Stimulated activated CD4-positive, alpha-beta T cell treated with anti-CD3 and anti-CD28 coated beads, TNF-alpha, amount 100 ng/mL, for 24 hours (primary cell): Measurements from ENCODE around the gene PIP4K2C.
"Not testable (repeated sequence)": the region's sequence is repeated elsewhere in the genome, so short reads cannot be mapped to it uniquely, and the experiment has no call there.

Source experiments
- DNase-seq, 3 experiments: peaks; one replicate each; pipeline ENCODE4 v3.0.0-alpha.2; 2020; ENCODE audit warnings: low read depth in 3 of 3

Gene PIP4K2C

DNA sequence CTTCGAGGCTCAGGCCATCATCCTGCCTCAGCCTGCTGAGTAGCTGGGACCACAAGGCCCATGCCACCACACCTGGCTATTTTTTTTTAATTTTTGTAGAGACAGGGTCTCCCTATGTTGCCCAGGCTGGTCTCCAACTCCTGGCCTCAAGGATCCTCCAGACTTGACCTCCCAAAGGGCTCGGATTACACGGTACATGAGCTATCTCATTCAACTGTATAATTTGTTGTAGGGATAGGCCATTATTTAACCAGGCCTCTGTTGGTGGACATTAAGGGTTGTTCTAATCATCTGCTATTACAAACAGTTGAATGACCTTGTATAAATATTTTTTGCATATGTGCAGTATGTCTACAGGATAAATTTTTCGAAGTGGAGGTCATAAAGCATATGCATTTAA, 32.1 kb upstream of the PIP4K2C start:
- no peak for DNase-seq

DNA sequence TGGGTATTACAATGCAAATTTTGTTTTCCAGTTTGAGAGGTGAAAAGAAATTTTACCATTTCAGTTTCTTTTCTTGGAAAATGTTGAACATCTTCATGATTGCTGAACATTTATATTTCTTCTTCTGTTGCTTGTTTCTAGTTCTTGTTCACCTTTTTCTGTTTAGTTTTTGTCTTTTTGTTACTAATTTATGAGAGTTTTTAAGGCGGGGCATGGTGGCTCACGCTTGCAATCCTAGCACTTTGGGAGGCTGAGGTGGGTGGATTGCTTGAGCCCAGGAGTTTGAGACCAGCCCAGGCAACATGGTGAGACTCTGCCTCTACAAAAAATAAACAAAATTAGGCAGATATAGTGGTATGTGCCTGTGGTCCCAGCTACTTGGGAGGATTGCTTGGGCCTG, 30.5 kb upstream of the PIP4K2C start:
- DNase-seq: no peak

DNA sequence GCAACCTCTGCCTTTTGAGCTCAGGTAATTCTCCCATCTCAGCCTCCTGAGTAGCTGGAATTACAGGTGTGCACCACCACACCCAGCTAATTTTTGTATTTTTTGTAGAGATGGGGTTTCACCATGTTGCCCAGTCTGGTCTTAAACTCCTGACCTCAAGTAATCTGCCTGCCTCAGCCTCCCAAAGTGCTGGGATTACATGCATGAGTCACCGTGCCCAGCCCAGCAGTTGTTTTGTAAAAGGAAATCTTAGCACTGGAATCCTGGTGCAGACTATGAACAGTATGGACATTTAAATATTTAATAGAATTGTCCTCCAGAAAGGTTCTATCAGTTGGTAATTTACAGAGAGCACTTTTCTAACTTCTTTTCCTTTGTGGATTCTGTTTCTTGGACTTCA, 29.9 kb upstream of the PIP4K2C start:
- not testable (repeated sequence) for DNase-seq

DNA sequence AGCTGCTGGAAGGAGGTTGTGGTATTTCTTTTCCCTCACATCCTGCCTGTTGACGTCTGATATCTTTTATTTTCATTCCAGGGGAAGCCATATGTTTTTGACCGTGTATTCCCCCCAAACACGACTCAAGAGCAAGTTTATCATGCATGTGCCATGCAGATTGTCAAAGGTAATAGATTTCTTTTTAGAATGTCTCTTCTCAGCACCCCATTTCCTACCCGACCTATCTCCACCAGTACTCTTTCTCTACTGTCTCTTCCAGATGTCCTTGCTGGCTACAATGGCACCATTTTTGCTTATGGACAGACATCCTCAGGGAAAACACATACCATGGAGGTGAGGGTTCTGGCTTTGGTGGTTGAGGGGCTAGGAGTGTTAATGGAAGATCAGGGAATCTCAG, 27.6 kb upstream of the PIP4K2C start:
- no peak for DNase-seq

DNA sequence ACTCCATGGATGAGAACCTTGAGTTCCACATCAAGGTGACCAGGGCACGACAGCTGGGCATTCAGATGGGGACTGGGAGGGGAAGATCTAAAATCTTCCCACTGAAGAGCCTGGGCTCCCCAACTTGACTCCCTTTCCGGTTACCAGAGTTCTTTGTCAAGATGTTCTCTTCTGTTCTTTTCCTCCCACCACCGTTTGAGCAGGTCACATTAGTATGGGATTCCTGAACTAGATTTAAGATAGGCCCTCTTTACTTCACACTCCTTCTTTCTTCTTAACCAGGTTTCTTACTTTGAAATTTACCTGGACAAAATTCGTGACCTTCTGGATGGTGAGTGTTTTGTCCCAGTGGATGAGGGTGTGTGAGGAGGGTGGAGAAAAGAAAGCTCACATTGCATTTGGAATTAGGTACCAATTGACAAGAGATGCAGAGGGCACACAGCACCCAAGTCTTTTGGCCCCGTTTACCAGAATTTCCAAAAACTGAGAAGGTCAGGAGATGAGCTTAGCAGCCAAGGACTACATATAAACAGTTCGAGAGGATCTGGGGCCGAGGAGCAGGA, 26.7 kb upstream of the PIP4K2C start:
- no peak for DNase-seq

DNA sequence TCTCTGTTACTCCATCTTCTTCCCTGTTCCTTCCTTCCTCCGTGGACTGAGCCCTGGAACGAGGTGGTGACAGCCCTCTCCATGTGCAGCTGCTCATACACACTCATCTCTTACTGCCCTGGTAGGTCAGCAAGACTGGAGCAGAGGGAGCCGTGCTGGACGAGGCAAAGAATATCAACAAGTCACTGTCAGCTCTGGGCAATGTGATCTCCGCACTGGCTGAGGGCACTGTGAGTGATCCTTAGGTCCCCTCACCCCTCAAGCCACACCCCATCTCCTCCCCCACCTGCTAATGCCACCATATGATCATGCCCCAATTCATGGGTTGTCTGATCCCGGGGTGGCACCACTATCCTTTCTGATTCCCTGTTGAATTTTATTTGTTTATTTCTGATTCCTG, 22.2 kb upstream of the PIP4K2C start:
- no peak for DNase-seq

DNA sequence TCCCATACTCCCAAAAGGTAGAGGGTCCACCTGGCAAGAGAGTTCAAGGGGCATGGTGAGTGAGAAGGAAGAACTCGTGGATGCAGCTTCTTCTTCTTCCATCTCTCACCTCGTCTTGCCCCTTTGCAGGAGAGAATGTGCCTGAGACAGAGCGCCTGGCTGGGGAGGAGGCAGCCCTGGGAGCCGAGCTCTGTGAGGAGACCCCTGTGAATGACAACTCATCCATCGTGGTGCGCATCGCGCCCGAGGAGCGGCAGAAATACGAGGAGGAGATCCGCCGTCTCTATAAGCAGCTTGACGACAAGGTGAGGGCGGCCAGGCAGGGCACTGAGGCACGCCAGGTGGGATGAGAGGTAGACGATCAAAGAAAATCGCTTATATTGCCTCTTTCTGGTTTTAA, 21.1 kb upstream of the PIP4K2C start:
- DNase-seq: no peak

DNA sequence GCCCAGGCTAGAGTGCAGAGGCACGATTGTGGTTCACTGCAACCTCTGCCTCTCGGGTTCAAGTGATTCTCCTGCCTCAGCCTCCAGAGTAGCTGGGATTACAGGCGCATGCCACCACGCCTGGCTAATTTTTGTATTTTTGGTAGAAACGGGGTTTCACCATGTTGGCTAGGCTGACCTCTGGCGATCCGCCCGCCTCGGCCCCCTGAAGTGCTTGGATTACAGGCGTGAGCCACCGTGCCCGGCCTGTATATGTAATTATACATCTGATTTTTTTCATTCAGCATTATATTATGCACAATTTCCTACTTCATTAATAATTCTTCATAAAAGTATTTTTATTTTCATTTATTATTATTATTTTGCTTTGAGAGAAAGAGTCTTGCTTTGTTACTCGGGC, 20.6 kb upstream of the PIP4K2C start:
- not testable (repeated sequence) for DNase-seq

DNA sequence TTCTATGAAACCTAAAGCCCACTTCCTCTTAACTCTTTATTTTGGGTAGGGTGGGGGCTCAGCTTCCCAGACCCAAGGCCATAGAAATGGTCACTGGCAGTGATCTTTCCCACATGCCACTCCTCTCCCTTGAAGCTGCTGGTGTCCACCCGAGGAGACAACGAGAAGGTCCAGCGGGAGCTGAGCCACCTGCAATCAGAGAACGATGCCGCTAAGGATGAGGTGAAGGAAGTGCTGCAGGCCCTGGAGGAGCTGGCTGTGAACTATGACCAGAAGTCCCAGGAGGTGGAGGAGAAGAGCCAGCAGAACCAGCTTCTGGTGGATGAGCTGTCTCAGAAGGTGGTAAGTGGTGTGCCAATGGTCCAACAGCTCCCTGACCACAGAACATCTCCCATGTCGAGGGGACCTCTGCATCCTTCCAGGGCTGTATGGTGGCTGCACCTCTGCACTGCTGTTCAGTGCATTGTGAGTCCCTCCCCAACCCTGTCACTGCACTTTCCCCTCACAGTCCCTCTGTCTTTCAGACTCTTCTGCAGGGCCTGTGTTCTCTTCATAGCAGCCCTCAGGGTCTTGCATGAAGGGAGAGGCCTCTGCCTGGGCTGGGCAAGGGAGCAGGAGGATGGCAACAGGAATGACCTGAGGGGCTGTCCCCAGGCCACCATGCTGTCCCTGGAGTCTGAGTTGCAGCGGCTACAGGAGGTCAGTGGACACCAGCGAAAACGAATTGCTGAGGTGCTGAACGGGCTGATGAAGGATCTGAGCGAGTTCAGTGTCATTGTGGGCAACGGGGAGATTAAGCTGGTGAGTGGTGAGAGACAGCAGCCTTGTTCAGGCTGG, 18.8 kb upstream of the PIP4K2C start:
- DNase-seq: no peak

DNA sequence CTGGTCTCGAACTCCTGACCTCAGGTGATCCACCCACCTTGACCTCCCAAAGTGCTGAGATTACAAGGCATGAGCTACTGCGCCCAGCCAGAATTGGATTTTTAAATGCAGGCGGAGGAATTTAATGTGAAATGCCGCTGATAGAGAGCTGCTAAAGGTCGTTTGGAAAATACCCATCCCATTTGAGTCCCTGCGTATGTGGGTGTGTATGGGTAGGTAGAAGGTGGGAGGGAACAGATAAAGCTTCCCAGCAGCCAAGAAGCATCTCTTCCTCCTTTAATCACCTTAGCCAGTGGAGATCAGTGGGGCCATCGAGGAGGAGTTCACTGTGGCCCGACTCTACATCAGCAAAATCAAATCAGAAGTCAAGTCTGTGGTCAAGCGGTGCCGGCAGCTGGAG, 16.2 kb upstream of the PIP4K2C start:
- DNase-seq: no peak

DNA sequence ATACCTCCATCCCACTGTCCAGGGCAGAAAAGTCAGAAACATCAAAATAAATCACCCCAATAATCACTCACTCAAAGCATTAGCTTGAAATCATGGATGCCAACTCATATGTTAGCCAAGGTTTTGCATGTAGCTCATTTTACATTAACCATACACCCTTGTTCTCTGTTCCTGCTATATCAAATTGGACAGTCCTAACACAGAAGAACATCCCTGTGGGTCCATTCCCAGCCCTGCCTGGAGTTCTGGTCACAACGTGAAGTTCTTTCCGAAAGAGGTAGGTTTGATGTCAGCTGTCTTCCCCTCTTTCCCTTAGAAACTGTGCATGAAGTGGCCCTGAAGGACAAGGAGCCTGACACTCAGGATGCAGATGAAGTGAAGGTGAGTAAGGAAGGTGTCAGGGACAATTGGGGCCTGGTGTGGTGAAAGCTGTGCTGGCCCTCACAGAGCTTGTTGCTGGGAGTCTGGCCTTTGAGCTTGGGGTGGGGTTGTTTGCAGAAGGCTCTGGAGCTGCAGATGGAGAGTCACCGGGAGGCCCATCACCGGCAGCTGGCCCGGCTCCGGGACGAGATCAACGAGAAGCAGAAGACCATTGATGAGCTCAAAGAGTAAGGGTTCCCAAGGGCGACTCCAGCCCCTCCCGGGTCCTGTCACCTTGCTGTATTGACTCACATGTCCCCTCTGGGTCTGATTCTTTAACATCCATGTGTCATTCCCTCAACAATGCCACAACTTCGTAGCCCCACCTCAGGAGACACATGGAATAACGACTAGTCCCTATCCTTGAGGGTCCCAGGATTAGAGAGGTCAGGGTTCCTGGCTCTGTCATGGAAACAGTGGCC, 15.0 kb upstream of the PIP4K2C start:
- DNase-seq: no peak

DNA sequence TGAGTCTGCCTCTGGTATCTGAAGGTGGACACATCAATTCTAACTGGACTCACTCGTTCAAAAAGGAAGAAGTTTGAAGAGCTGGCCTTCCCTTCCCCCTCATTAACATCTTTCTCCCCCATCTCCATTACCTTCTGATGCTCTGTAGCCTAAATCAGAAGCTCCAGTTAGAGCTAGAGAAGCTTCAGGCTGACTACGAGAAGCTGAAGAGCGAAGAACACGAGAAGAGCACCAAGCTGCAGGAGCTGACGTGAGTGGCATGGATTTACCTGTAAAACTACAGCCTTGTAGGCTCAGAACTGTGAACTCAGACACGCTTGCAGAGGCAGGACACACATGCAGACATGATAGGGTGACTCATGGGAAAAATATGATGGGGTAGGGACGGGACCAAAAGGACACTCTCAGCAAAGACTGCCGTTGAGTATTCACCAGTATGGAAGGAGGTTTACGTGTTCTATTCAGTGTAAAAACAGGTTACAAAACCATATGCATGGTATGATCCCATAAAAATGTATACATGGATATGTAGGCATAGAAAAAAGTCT, 14.3 kb upstream of the PIP4K2C start:
- DNase-seq: no peak

DNA sequence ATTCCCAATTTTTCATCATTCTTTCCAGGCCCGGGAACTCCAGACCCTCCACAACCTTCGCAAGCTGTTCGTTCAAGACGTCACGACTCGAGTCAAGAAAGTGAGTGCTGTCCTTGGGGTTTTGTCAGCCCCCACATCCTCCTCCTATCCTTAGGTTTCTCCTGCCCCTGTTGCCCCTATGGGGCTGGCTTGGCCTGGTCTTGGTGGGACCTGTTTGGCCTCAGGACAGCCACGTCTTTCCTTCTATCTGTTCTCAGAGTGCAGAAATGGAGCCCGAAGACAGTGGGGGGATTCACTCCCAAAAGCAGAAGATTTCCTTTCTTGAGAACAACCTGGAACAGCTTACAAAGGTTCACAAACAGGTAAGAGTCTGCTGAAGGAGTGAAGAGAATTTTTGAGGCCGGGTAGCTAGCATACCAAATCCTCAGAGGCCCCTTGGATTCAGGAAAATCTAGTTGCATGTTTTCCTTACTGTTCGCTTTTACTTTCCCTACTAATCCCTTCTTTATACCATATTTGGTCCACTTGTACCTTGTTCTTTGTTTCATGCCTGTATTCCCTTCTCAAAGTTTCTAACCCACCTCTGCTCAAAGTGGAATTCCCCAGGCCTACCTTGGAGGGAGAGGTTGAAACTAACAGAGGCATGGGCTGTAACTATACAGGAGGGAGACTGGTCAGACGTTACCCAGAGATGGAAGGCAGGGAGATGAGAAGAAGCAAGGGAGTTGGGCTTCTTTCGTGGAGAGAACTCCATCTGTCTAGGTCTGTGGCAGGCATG, 12.8 kb upstream of the PIP4K2C start:
- no peak for DNase-seq

DNA sequence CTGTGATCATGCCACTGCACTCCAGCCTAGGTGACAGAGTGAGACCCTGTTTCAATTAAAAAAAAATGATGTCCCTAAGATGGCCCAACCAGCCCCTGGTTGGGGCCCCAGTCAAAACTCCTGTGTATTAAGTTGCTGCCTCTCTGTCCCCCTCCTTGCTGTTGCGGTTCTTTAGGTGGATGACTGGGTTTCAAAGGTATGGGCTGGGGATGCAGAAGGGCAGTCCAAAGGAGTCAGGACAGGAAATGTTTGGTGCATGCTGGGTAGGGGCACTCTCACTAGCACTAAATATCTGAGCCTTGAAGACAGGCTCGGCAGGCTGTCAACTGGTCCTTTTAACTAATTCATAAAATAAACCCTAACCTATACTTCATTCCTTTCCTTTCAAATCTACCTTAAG, 12.0 kb upstream of the PIP4K2C start:
- DNase-seq: no peak

DNA sequence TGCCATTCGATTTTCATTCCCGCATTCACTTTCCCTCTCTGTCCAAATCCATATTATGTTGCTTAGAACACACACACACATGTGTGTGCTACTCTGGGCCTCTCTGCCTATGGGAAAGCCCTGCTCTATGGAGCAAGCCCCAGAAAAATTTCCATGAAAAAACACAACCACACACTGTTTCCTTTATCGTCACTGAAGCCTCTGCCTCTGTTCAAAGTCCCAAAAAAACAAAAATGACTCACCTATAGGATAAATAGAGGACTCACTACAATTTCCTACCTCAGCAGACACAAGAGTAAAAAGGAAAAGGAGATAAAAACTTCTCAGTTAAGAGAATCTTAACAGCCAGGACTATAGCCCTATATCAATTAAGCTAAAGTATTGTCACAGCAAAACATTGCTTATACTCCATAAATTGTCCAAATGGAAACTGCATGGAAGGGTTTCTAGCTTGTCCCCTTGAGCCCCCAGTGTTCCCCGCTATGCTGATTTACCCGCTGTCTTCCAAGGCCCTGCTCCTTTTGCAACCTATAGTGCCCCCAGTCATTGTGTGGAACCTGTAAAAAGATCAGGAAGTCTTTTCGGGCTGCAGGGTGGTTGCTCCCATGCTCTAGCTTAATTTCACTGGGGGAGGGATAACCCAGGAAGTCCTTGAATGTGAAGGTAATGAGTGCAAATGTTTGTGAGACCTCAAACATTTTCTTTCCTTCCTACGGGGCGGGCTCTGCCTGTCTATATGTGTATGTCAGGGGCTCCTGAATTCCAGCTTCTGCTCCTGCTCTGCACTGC, 11.1 kb upstream of the PIP4K2C start:
- no peak for DNase-seq

DNA sequence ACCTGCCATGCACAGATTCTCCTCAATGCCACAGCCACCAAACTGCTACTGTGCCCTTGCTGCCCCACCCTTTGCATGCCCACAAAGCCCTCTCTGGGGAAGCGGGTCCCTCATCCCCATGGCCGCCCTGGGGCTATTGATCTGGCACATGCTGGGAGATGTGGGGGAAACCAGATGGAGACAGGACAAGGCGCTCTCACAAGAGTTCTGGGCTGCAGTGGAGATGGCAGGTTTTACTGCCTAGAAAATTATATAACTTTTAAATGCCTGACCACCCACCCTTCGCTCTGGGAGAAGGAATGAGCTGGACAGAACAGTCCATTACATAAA, 10.6 kb upstream of the PIP4K2C start:
- DNase-seq: no peak

DNA sequence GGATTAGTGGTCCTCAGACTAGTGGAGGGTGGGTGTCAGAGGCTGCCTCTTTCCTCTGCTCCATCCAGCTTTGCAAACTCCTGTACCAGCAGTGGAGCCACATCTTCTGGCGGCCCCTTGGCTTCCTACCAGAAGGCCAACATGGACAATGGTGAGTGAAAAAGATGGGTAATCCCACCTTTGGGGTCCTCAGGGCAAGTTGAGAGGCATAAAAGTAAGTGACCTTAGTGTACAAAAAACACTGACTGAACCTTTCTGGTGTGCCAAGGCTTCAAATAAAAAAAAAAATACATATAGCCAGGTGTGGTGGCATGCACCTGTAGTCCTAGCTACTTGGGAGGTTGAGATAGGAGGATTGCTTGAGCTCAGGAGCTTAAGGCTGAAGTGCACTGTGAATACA, 9.2 kb upstream of the PIP4K2C start:
- no peak for DNase-seq

DNA sequence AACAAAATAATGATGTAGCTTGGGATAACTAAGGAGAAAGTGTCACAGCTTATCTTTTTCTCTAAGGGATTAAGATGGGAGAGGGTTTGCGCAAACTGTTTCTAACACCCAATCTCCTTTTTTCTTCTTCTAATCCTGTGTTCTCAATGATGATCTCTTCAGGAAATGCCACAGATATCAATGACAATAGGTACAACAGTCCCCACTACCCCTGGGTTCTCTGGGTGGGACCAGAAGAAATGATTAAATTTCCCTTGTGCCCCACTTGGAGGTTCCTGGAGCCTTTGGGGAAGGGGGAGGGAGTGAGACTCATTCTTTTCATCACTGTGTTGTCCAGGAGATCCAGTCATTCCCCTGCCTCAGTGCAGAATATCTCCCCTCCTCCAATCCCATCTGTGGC, 8.6 kb upstream of the PIP4K2C start:
- DNase-seq: no peak

DNA sequence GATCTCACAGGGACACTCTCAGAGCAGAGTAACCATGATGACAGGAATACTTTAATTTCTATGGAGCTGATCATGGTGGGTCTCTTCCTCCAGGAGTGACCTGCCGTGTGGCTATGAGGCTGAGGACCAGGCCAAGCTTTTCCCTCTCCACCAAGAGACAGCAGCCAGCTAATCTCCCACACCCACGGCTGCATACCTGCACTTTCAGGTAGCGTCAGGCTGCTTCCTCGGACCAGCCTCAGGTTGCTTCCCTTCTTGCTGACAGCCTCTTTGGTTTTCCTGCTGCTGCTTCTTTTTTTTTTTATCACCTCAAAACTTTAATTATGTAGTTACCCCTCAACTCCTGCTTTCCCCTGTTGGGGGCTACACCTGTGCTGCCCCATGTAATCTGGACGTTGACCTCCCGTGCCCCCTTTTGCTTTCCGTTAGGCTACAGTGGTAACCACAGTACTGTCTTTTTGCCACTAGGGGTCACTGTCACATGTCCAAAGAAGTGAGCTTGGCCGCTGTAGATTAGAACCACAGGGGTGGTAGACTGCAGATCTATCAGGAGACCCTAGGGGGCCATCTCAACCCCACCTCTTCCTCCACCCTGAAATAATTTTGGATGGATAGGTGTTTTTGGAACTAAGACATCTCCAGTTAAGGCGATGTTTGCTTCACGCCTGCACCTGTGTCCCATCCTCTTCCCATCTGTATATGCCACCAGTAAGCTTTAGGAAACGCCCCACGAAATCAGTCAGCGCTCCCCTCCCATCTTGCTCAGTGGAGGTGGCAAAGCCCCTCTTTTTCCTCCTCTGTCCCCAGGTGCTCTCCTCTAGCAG, 7.8 kb upstream of the PIP4K2C start:
- DNase-seq: peak; percentile 43 to 60 (median 52)

DNA sequence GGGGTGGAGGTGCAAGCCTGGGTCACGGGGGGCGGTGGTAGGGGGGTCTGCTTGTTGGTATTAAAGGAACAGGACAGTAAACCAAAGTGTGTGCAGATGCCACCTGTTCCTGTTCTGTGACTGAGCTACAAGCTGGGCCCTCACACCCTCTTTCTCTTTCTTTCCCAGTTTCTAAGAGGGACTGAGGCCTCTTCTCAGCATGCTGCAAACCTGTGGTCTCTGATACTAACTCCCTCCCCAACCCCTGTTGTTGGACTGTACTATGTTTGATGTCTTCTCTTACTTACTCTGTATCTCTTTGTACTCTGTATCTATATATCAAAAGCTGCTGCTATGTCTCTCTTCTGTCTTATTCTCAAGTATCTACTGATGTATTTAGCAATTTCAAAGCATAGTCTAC, 6.9 kb upstream of the PIP4K2C start:
- no peak for DNase-seq
